Measurements from ENCODE around the gene JSRP1. TPM values are rescaled to one million over a fixed set of nuclear protein-coding genes. Genes with fewer than 3 reads are reported as not detected.

JSRP1 gene
- total and polyA plus RNA-seq, 10 of the 15 experiments (the other 5 are each of a cell fraction or from before 2014, with no cell fraction given): 0.41 to 0.91 (median 0.49) TPM; not detected in 7

GRCh38 chr19:2221250-2221831 lies 34.9 kb downstream of the JSRP1 start:
- H3K4me1 ChIP-seq (ENCODE audit: control insufficient read depth, insufficient read depth, low read length): no peaks in the 10 kb centered on the region; the same call in 1 of the 2 replicates
- H3K9me3 ChIP-seq (replicated peaks; ENCODE audit: control insufficient read depth, insufficient read depth, low read length): no peaks in the 10 kb centered on the region
- no peaks in the 10 kb centered on the region for H3K27me3 ChIP-seq (replicated peaks in 1 of 2; ENCODE audit: control insufficient read depth in 2 of 2, insufficient read depth in 2 of 2, low read length in 1 of 2)
- POLR2A ChIA-PET: interaction anchor here (1.5 kb wide), 1 partner anchor 31 kb away, joined by 3 read pairs; no protein-coding TSS in a partner anchor
- H3K79me2 ChIP-seq (ENCODE audit: control insufficient read depth, insufficient read depth, low read length): no peaks in the 10 kb centered on the region
- H3K4me2 ChIP-seq (ENCODE audit: control insufficient read depth, insufficient read depth): no peak overlapping the region
- 96% methylated on average over 20 of the region's 20 CpGs for WGBS (ENCODE audit: insufficient coverage, insufficient replicate concordance, low lambda C conversion rate, missing lambda C conversion rate)
- intact Hi-C loops (cut with micrococcal nuclease; ENCODE audit: unreplicated experiment): no loop called here
- ATAC-seq: no peak
- no peak overlapping the region for H3K27ac ChIP-seq (ENCODE audit: control insufficient read depth, insufficient read depth)
- FAIRE-seq: no peak
- DNase-seq (ENCODE audit: low read depth, low spot score): no peak
- SMC1A ChIA-PET (ENCODE audit: uncharacterized antibody, unreplicated experiment): interaction anchor here (0.9 kb wide), 1 partner anchor 66 kb away, joined by 5 read pairs; no protein-coding TSS in a partner anchor
- CTCF ChIA-PET: interaction anchor here (0.6 kb wide), 1 partner anchor 65 kb away, joined by 3 read pairs; no protein-coding TSS in a partner anchor
- BruUV-seq (replicated peaks): TSS peak; percentile 41
- H3K4me3 ChIP-seq: no peak overlapping the region
- H2AFZ ChIP-seq (ENCODE audit: control insufficient read depth, low read depth, low read length): no peak overlapping the region
- in situ Hi-C loops (cut with MboI): no loop called here
- no peak overlapping the region for H3K9ac ChIP-seq (ENCODE audit: control insufficient read depth, insufficient read depth, low read length)
- RAD21 ChIA-PET (ENCODE audit: unreplicated experiment): interaction anchor here (0.7 to 1.4 kb wide), 3 partner anchors 14 to 65 kb away, joined by 3 to 4 read pairs (median 3); no protein-coding TSS in a partner anchor
- H3K36me3 ChIP-seq (ENCODE audit: control insufficient read depth in 2 of 2, insufficient read depth in 2 of 2, low read length in 1 of 2): peaks cover 15 to 55% of the 10 kb centered on the region in 2 experiments; a peak in 3 of 4 replicates
- H4K20me1 ChIP-seq (ENCODE audit: control insufficient read depth, insufficient read depth): no peaks in the 10 kb centered on the region
- TF ChIP-seq RUNX3 (IDR thresholded peaks at IDR 0.05; ENCODE audit: low read length): no peak
- no peak for TF ChIP-seq ASH2L (IDR thresholded peaks at IDR 0.05; ENCODE audit: borderline replicate concordance, low read depth)
- TF ChIP-seq RBBP5 (conservative IDR thresholded peaks at IDR 0.05): no peak
- TF ChIP-seq PAX5 (IDR thresholded peaks at IDR 0.05; ENCODE audit: borderline replicate concordance, low read depth, low read length): no peak
- TF ChIP-seq, protein P1, sequence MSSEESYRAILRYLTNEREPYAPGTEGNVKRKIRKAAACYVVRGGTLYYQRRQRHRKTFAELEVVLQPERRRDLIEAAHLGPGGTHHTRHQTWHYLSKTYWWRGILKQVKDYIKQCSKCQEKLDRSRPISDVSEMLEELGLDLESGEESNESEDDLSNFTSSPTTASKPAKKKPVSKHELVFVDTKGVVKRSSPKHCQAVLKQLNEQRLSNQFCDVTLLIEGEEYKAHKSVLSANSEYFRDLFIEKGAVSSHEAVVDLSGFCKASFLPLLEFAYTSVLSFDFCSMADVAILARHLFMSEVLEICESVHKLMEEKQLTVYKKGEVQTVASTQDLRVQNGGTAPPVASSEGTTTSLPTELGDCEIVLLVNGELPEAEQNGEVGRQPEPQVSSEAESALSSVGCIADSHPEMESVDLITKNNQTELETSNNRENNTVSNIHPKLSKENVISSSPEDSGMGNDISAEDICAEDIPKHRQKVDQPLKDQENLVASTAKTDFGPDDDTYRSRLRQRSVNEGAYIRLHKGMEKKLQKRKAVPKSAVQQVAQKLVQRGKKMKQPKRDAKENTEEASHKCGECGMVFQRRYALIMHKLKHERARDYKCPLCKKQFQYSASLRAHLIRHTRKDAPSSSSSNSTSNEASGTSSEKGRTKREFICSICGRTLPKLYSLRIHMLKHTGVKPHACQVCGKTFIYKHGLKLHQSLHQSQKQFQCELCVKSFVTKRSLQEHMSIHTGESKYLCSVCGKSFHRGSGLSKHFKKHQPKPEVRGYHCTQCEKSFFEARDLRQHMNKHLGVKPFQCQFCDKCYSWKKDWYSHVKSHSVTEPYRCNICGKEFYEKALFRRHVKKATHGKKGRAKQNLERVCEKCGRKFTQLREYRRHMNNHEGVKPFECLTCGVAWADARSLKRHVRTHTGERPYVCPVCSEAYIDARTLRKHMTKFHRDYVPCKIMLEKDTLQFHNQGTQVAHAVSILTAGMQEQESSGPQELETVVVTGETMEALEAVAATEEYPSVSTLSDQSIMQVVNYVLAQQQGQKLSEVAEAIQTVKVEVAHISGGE (CRISPR knock-in tag; IDR thresholded peaks at IDR 0.05): no peak
- no peak for TF ChIP-seq GABPA (IDR thresholded peaks at IDR 0.05; ENCODE audit: low read depth)
- TF ChIP-seq SIX5 (IDR thresholded peaks at IDR 0.05; ENCODE audit: low read depth, low read length, severe bottlenecking): no peak
- no peak for TF ChIP-seq RFX5 (IDR thresholded peaks at IDR 0.05; ENCODE audit: low read depth, low read length)
- no peak for TF ChIP-seq ZNF622 (IDR thresholded peaks at IDR 0.05)
- TF ChIP-seq SMARCA5 (IDR thresholded peaks at IDR 0.05): no peak
- no peak for TF ChIP-seq SREBF1 (IDR thresholded peaks at IDR 0.05; ENCODE audit: low read length)
- TF ChIP-seq STAT3 (IDR thresholded peaks at IDR 0.05; ENCODE audit: low read depth, low read length): no peak
- TF ChIP-seq ZNF592 (IDR thresholded peaks at IDR 0.05): no peak
- TF ChIP-seq TAF1 (IDR thresholded peaks at IDR 0.05; ENCODE audit: borderline replicate concordance, low read depth, low read length): no peak
- no peak for TF ChIP-seq SP1 (IDR thresholded peaks at IDR 0.05; ENCODE audit: low read depth, low read length)
- TF ChIP-seq CBFB (IDR thresholded peaks at IDR 0.05; ENCODE audit: low read depth): no peak

Measured in GM12878 (cell line).